HG02759 (cell line): ENCODE measurements around the gene ERVFRD-1.

Experiments used
- ATAC-seq: cut with Tn5 transposase; IDR thresholded peaks from one replicate; pipeline ENCODE4 v1.9.1; 2021; ENCODE audit warnings: mild to moderate bottlenecking, moderate library complexity; ENCODE audit not compliant: unreplicated experiment

Gene ERVFRD-1

DNA sequence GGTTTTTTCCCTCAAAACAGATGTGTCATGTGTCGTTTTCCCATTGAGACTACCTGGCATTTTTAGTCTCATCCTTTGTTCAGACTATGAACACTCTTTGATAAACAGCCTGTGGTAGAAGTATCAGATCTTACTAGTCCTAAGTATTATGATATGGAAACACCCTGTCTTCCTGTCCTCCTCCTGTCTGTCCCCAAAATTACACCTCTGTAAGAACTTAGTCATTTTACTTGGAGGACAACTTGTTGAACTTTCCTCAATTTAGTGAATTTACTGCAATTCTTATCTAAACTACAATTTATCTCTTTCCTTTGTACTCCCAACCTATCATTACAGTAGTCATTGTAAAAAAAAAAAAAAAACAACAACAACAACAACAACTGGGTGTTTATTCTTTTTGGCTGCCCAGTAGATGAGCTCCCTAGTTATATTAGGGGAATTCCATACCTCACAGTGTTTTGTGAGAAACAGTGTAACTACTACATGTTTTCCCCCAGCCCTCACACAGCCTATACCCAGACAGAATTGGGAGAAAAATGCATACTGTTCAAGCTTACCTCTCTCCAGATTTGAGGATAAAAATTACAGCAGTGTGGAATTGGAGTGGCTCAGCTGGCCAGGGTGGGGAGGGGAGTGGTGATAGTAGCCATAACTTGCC lies 18.5 kb upstream of the ERVFRD-1 start:
- peak; percentile 61 for ATAC-seq

- no peak for ATAC-seq
These were observed 17.1 kb upstream of the ERVFRD-1 start for GRCh38 chr6:11128608-11129007.

GRCh38 chr6:11126876-11127275 lies 15.4 kb upstream of the ERVFRD-1 start:
- ATAC-seq, result no peak

DNA sequence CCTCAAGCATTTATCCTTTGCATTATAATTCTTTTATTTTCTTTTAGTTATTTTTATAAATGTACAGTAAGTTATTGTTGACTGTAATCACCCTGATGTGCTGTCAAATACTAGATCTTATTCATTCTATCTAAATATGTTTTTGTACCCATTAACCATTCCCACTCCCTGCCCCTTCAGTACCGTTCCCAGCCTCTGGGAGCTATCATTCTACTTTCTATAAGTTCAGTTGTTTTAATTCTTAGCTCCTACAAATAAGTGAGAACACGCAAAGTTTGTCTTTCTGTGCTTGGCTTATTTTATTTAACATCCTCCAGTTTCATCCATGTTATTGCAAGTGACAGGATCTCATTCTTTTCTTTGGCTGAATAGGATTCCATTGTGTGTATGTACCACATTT lies 12.5 kb upstream of the ERVFRD-1 start:
- ATAC-seq, result no peak

DNA sequence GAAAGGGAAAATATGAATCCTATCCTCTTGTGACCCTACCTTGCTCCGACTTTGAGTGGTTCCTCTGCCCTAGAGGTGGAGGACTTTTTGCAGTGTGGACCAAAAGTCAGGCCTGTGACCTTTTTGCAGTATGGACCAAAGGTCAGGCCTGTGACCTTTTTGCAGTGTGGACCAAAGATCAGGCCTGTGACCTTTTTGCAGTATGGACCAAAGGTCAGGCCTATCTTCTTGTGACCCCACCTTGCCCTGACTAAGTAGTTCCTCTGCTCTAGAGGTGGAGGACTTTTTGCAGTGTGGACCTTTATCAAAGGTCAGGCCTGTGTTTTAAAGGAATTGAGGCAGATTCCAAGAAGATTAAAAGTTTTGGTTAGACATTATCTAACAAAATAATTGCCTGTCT lies 10.9 kb upstream of the ERVFRD-1 start:
- ATAC-seq, result no peak

GRCh38 chr6:11121851-11122250 lies 10.3 kb upstream of the ERVFRD-1 start:
- no peak for ATAC-seq

- no peak for ATAC-seq
These were observed 8.9 kb upstream of the ERVFRD-1 start for GRCh38 chr6:11120271-11121005.

DNA sequence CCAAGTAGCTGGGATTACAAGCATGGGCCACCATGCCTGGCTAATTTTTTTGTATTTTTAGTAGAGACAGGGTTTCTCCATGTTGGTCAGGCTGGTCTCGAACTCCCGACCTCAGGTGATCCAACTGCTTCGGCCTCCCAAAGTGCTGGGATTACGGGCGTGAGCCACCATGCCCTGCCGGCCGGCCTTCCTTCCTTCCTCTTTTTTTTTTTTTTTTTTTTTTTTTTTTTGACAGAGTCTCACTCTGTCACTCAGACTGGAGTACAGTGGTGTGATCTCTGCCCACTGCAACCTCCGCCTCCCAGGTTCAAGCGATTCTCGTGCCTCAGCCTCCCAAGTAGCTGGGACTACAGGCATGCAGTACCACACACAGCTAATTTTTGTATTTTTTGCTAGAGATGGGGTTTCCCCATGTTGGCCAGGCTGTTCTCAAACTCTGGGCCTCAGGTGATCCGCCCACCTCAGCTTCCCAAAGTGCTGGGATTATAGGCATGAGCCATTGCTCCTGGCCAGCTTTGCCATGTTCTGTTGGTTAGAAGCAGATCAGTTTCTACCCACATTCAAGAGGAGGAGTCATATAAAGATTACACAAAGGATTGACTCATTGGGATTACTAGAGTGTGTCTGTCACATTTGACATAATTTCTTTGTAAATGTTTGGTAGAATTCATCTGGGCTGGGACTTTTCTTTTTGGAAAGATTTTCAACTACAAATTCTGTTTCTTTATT lies 4.4 kb upstream of the ERVFRD-1 start:
- peak; percentile 71 for ATAC-seq

DNA sequence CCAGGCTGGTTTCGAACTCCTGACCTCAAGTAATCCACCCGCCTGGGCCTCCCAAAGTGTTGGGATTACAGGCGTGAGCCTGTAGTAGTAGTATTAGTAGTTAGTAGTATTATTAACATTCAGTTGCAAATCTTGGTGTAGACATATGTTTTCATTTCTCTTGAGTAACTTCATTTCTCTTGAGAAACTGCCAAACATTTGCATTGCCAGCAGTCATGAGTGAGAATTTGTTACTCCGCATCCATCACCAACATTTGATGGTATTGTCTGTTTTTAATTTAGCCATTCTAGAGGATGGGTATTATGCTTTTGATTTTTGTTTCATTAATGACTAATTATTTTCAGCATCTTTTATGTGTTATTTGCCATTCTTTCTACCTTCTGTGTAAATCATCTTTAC lies 1.5 kb upstream of the ERVFRD-1 start:
- no peak for ATAC-seq

GRCh38 chr6:11111769-11112437 lies 378 bp upstream of the ERVFRD-1 start:
- no peak for ATAC-seq

DNA sequence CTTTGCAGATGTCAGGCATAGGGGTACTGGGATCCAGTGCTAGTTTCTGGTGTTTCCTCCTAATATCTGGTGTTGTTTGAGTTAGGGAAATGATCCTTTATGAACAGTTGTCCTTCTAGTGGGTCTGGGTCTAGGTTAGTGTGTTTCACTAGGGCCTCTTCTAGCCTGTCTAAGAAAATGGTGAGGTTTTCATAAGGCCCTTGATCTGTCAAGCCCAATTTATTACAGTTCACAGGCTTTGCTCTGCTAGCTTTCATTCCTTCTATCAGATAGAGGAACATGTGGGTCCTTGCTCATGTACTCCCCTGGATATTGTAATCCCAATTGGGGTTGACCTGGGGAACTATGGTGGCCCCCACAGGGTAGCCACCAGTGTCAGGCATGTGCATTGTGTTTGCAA lies 2.8 kb downstream of the ERVFRD-1 start:
- no peak for ATAC-seq

DNA sequence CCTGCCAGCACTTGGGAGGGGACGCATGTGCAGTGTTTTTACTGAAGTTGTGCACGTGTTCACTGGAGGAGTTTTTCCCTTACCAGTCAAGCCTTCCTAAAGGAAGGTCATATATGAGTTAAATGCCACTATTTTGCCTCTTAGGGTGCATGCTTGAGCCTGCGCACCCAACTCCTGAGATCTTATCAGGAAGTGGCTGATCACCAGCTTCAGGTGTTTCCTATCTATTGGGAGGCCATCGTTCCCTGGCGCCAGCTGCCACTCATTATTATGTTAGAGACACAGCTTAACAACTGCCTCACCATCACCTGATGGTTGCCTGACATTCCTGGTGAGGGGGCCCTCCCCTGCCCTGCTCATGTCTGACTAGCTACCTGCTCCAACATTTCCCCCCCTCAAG lies 8.5 kb downstream of the ERVFRD-1 start:
- ATAC-seq, result no peak

DNA sequence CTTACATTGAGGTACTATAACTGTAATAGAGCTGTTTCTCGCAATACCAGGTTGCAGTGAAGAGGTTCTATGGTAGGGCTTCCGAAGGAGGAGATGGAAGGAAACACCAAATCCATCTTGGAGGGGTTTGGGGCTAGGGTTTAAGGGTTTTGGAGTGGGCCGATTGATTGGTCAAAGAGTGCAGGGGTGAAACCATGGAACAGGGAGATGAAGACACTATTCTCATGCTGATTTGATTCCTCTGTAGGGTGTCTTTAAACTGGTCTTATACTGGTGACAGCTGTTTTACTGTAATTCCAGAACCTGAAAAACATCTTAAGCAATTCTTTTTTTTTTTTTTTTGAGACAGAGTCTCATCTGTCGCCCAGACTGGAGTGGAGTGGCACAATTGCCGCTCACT lies 10.1 kb downstream of the ERVFRD-1 start:
- no peak for ATAC-seq

- ATAC-seq, result no peak
These were observed 13.5 kb downstream of the ERVFRD-1 start for GRCh38 chr6:11098004-11098403.

- no peak for ATAC-seq
These were observed 14.0 kb downstream of the ERVFRD-1 start for GRCh38 chr6:11097476-11097875.

- no peak for ATAC-seq
These were observed 15.4 kb downstream of the ERVFRD-1 start for GRCh38 chr6:11096109-11096508.

DNA sequence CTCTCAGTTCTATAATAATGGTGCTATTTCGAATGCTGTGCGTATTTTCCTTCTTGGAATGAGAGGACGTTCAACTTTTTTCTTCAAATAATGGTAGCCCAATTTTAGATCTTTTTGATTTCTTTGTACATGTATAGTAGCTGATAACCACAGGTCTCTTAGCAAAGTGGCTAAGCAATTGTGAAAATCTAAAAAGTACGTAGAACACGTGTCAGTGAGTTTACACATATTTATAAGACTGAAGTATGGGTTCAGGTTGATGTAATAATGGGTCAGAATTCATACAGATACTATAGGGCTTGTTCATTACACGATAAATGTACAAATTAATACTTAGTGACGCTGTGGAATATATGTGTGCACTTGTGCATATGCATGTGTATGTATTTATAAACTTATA lies 16.6 kb downstream of the ERVFRD-1 start:
- ATAC-seq, result no peak

DNA sequence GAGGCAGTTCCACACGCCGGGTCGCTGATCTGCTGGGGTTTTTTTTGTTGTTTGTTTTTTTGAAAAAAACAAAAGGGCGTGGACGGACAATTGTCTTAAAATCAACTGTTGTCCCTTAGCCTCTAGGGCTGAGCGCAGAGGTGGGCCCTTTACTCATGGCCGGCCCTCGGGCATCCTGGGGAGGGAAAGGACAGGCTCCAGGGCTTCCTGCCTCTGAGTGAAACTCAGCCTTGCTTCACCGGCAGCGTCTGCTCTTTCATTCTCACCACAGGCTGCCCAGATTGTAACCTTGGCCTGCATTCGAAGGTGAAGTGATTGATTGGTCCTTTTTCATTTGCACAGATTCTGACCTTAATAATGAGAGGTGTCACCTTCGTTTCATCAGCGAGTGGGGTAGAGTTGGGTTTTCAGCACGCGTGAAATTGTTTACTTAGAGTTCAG lies 17.1 kb downstream of the ERVFRD-1 start:
- peak; percentile 38 for ATAC-seq

- peak; percentile 91 for ATAC-seq
These were observed 17.7 kb downstream of the ERVFRD-1 start, which contains the start of gene SMIM13 for GRCh38 chr6:11093626-11094410. TSS of gene SMIM13 (plus strand) at chr6:11093834. CDS start at chr6:11094314, 480 bp downstream.

DNA sequence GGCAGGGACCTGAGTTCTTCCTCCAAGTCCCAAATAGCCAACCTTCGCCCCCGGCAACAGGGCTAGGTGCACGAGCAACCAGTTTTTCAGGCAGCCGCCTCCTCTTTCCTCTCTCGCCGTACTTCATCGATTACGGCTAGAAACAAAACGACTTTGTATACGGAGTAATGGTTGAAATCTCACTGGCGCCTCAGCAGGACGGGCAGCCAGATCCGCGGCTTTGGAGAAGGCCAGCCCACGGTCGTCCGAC lies 18.2 kb downstream of the ERVFRD-1 start:
- ATAC-seq, result peak; percentile 18
